ENCODE results near the gene CCNY. TPM values are rescaled to one million over a fixed set of nuclear protein-coding genes. Genes with fewer than 3 reads are reported as not detected.

Gene CCNY
- total RNA-seq, 1 experiment from 2014 or later = 51.9 TPM

- intact Hi-C loops (cut with micrococcal nuclease; ENCODE audit: unreplicated experiment) = no loop called here
- ChIA-PET CTCF (no interaction called here), POLR2A (no interaction called here)
- no peak for TF ChIP-seq TCF7L2 (IDR thresholded peaks at IDR 0.05; ENCODE audit: low read depth, low read length)
- no peak for TF ChIP-seq SIN3A (IDR thresholded peaks at IDR 0.05; ENCODE audit: borderline replicate concordance, insufficient read depth, low read depth, low read length)
- no peak for TF ChIP-seq REST (IDR thresholded peaks at IDR 0.05; ENCODE audit: insufficient read depth in 1 of 2, low read depth in 2 of 2, low read length in 1 of 2)
- TF ChIP-seq CTCF (IDR thresholded peaks at IDR 0.05) = no peak
- no peak for TF ChIP-seq POLR2AphosphoS5 (IDR thresholded peaks at IDR 0.05; ENCODE audit: low read depth, low read length)
- Histone ChIP-seq H3K4me1 (ENCODE audit: control insufficient read depth, insufficient read depth, low read length) (no peaks in the 10 kb centered on the region), H3K36me3 (ENCODE audit: control insufficient read depth, insufficient read depth, low read length) (no peaks in the 10 kb centered on the region), H3K4me3 (ENCODE audit: low read depth in 2 of 2, low read length in 2 of 2) (no peak overlapping the region), H3K27ac (ENCODE audit: low read length) (no peak overlapping the region), H3K27me3 (ENCODE audit: control insufficient read depth, insufficient read depth, low read length) (no peaks in the 10 kb centered on the region), H3K9me3 (ENCODE audit: control insufficient read depth, insufficient read depth, low read depth, low read length) (no peaks in the 10 kb centered on the region)
- BruUV-seq (replicated peaks) = no TSS peak
- DNase-seq (ENCODE audit: low read depth, low spot score) (no peak), ATAC-seq (no peak)
- in situ Hi-C loops (cut with HindIII; ENCODE audit: low pct_unique_long_range_greater_than_20kb, low sequenced_read_pairs) = no loop called here
Observed at GRCh38 chr10:35565602-35566081, 229.3 kb downstream of the CCNY start.

DNA sequence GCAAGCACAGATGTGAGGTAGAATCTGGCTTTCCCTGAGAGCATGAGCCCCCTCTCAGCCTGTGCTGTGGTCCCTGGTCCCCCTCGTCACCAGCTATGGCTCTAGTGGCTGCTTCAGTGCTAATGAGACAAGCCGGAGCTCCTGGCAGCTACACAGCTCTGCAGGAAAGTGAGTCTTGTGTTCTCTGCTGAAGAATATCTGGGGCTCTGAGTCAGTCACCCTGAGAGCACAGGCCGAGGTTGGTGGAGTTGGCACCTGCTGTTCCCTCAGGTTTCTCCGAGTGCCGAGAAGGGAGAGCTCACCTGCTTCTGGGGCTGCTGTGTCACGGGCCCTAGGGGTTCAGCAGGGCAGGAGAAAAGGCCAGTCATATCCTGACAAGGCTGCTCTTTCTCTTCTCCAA, 231.6 kb downstream of the CCNY start:
- Histone ChIP-seq H3K27ac (ENCODE audit: low read length) (no peak overlapping the region), H3K4me1 (ENCODE audit: control insufficient read depth, insufficient read depth, low read length) (no peaks in the 10 kb centered on the region), H3K9me3 (ENCODE audit: control insufficient read depth, insufficient read depth, low read depth, low read length) (no peaks in the 10 kb centered on the region), H3K36me3 (ENCODE audit: control insufficient read depth, insufficient read depth, low read length) (no peaks in the 10 kb centered on the region; the same call in 1 of the 2 replicates), H3K27me3 (ENCODE audit: control insufficient read depth, insufficient read depth, low read length) (no peaks in the 10 kb centered on the region), H3K4me3 (ENCODE audit: low read depth in 2 of 2, low read length in 2 of 2) (no peak overlapping the region)
- in situ Hi-C loops (cut with HindIII; ENCODE audit: low pct_unique_long_range_greater_than_20kb, low sequenced_read_pairs) (no loop called here), intact Hi-C loops (cut with micrococcal nuclease; ENCODE audit: unreplicated experiment) (no loop called here)
- no peak for TF ChIP-seq SIN3A (IDR thresholded peaks at IDR 0.05; ENCODE audit: borderline replicate concordance, insufficient read depth, low read depth, low read length)
- no peak for TF ChIP-seq TCF7L2 (IDR thresholded peaks at IDR 0.05; ENCODE audit: low read depth, low read length)
- TF ChIP-seq CTCF (IDR thresholded peaks at IDR 0.05) = no peak
- no peak for TF ChIP-seq REST (IDR thresholded peaks at IDR 0.05; ENCODE audit: insufficient read depth in 1 of 2, low read depth in 2 of 2, low read length in 1 of 2)
- no peak for TF ChIP-seq POLR2AphosphoS5 (IDR thresholded peaks at IDR 0.05; ENCODE audit: low read depth, low read length)
- CTCF ChIA-PET = interaction anchor here (0.6 kb wide), 1 partner anchor 446 kb away, joined by 3 read pairs; no protein-coding TSS in a partner anchor
- no TSS peak for BruUV-seq (replicated peaks)
- POLR2A ChIA-PET = no interaction called here
- no peak for ATAC-seq
- DNase-seq (ENCODE audit: low read depth, low spot score) = no peak

All from Panc1 (cell line).